Nephron progenitor cell (in vitro differentiated cells): ENCODE measurements around the gene ATG4D.
A peak's percentile ranks its signal among the peaks of the same experiment; 100 is the strongest.

Experiments used
- DNase-seq: peaks from one replicate; pipeline ENCODE4 v3.0.0; 2021
- H3K27ac Mint-ChIP-seq: 2 replicates; pipeline ENCODE4 v1.8.0; 2021; ENCODE audit warnings: mild to moderate bottlenecking, moderate library complexity, mixed read lengths
- H3K27me3 Mint-ChIP-seq: 2 replicates; pipeline ENCODE4 v1.8.0; 2021; ENCODE audit warnings: mild to moderate bottlenecking, low read depth, mixed read lengths; ENCODE audit not compliant: poor library complexity
- H3K36me3 Mint-ChIP-seq: 2 replicates; pipeline ENCODE4 v1.8.0; 2021; ENCODE audit warnings: low read depth, mixed read lengths
- H3K4me1 Mint-ChIP-seq: 2 replicates; pipeline ENCODE4 v1.8.0; 2021; ENCODE audit warnings: mixed read lengths
- H3K4me3 Mint-ChIP-seq: 2 replicates; pipeline ENCODE4 v1.8.0; 2021; ENCODE audit warnings: mild to moderate bottlenecking, moderate library complexity, mixed read lengths
- H3K9me3 Mint-ChIP-seq: 2 replicates; pipeline ENCODE4 v1.8.0; 2021; ENCODE audit warnings: mild to moderate bottlenecking, moderate library complexity, mixed read lengths
- CTCF ChIP-seq: fragments of 200-600 bp; sonication (generic); IDR thresholded peaks from 2 replicates; pipeline ENCODE4 v1.5.0; 2021; ENCODE audit warnings: antibody characterized with exemption

Gene ATG4D

GRCh38 chr19:10582091-10582490 lies 38.4 kb downstream of the ATG4D start:
- no peak for TF ChIP-seq CTCF
- H3K4me1 Mint-ChIP-seq, result peaks cover 9% of the 10 kb centered on the region
- no peak overlapping the region for H3K27ac Mint-ChIP-seq
- H3K9me3 Mint-ChIP-seq, result peaks cover 3% of the 10 kb centered on the region
- H3K36me3 Mint-ChIP-seq, result no peaks in the 10 kb centered on the region
- H3K4me3 Mint-ChIP-seq, result no peak overlapping the region
- DNase-seq, result no peak
- H3K27me3 Mint-ChIP-seq, result peaks cover 41% of the 10 kb centered on the region

- peaks cover 53% of the 10 kb centered on the region for H3K27me3 Mint-ChIP-seq
- peaks cover 10% of the 10 kb centered on the region for H3K9me3 Mint-ChIP-seq
- no peak overlapping the region for H3K4me3 Mint-ChIP-seq
- H3K4me1 Mint-ChIP-seq, result peaks cover 14% of the 10 kb centered on the region
- peak overlapping the region; percentile 45 for H3K27ac Mint-ChIP-seq
- H3K36me3 Mint-ChIP-seq, result no peaks in the 10 kb centered on the region
- DNase-seq, result no peak
- no peak for TF ChIP-seq CTCF
Observed at GRCh38 chr19:10583036-10583776, 39.5 kb downstream of the ATG4D start.

GRCh38 chr19:10586396-10586795 lies 42.7 kb downstream of the ATG4D start:
- no peak overlapping the region for H3K27ac Mint-ChIP-seq
- H3K27me3 Mint-ChIP-seq, result peaks cover 79% of the 10 kb centered on the region
- no peak for TF ChIP-seq CTCF
- peaks cover 7% of the 10 kb centered on the region for H3K4me1 Mint-ChIP-seq
- peaks cover 10% of the 10 kb centered on the region for H3K9me3 Mint-ChIP-seq
- no peak for DNase-seq
- peak overlapping the region; percentile 36 for H3K4me3 Mint-ChIP-seq
- no peaks in the 10 kb centered on the region for H3K36me3 Mint-ChIP-seq

- Mint-ChIP-seq H3K36me3 (no peaks in the 10 kb centered on the region), H3K27ac (no peak within 1 kb of the TSS), H3K4me3 (peak within 1 kb of the TSS; percentile 36), H3K9me3 (peaks cover 10% of the 10 kb centered on the region), H3K4me1 (peaks cover 7% of the 10 kb centered on the region), H3K27me3 (peaks cover 79% of the 10 kb centered on the region)
- DNase-seq, result no peak
- no peak for TF ChIP-seq CTCF
Observed at GRCh38 chr19:10587022-10587838, 43.5 kb downstream of the ATG4D start, which contains the start of gene AP1M2. Gene AP1M2, minus strand, starts transcription at chr19:10587312. Its CDS starts 81 bp downstream, at chr19:10587231.

GRCh38 chr19:10587839-10588150 lies 44.1 kb downstream of the ATG4D start:
- H3K27me3 Mint-ChIP-seq, result peaks cover 79% of the 10 kb centered on the region
- H3K36me3 Mint-ChIP-seq, result no peaks in the 10 kb centered on the region
- H3K4me3 Mint-ChIP-seq, result peak overlapping the region; percentile 0
- no peak overlapping the region for H3K27ac Mint-ChIP-seq
- TF ChIP-seq CTCF, result no peak
- no peak for DNase-seq
- H3K9me3 Mint-ChIP-seq, result peaks cover 10% of the 10 kb centered on the region
- peaks cover 7% of the 10 kb centered on the region for H3K4me1 Mint-ChIP-seq
